GM04504 (cell line): Measurements from ENCODE around the gene UPF3B.
A peak's percentile ranks its signal among the peaks of the same experiment; 100 is the strongest.
"Not testable (repeated sequence)": the region's sequence is repeated elsewhere in the genome, so short reads cannot be mapped to it uniquely, and the experiment has no call there.

ENCODE experiments used
- DNase-seq: peaks from one replicate; pipeline ENCODE4 v3.0.0-alpha.2; 2012; ENCODE audit warnings: low read depth

Gene UPF3B

DNA sequence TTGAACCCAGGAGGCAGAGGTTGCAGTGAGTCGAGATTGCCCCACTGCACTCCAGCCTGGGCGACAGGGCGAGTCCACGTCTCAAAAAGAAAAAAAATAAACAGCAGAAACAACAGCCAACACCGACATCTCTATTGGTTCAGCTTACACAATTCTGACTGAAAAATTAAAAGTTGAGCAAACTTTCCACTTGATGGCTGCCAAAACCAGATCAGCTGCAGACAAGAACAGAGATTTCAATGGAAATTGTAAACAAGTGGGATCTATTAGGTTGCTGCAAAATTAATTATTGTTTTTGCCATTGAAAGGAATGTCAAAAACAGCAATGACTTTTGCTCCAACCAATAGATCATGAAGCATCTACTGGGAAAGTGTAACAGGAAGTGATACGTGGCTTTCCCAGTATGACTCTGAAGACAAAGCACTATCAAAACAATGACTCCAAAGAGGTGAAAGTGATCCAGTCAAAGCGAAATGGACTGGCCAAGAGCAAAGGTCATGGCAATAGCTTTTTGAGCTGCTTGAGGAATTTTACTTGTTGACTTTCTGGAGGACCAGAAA is 26.3 kb downstream of the UPF3B start:
- no peak for DNase-seq

DNA sequence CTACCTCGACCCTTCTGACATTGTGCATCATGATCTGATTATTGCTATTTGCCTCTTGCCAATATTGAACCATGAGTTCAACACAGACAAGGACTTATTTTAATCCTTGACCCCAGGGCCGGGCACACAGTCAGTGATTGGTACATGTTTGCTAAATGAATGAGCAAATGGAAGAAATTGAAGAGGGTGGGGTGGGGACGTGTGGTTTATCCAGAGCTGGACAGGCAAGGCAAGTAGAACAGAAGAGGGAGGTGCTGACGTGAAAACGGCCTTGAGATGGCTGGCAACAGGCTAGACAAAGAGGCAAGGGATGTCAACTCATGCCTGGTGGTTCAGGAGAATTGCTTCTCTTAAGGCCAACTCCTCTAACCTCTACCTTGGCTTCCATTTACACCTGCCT is 28.5 kb downstream of the UPF3B start:
- not testable (repeated sequence) for DNase-seq

GRCh38 chrX:119821703-119822102 is 31.1 kb downstream of the UPF3B start:
- not testable (repeated sequence) for DNase-seq

DNA sequence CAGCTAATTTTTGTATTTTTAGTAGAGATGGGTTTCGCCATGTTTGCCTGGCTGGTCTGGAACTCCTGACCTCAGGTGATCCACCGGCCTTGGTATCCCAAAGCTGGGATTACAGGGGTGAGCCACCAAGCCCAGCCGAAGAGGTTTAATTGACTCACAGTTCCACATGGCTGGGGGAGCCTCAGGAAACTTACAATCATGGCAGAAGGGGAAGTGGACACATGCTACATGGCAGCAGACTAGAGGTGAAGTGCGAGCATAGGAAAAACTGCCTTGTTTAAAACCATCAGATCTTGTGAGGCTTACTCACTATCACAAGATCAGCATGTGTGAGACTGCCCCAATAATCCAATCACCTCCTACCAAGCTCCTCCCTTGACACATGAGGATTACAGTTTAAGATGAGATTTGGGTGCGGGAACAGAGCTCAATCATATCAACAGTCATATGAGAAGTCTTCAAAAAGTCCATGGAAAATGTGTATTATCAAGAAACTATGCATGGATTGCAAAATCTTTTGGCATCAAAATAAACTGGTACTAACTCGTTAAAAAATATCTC is 35.6 kb downstream of the UPF3B start:
- DNase-seq = no peak

DNA sequence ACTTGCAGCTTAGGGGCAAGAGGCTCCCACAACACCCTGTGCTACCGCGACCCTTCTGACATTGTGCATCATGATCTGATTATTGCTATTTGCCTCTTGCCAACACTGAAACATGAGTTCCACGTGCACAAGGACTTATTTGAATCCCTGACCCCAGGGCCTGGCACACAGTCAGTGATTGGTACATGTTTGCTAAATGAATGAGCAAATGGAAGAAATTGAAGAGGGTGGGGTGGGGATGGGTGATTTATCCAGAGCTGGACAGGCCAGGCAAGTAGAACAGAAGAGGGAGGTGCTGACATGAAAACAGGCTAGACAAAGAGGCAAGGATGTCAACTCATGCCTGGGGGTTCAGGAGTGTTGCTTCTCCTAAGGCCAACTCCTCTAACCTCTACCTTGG is 36.5 kb downstream of the UPF3B start:
- no peak for DNase-seq

DNA sequence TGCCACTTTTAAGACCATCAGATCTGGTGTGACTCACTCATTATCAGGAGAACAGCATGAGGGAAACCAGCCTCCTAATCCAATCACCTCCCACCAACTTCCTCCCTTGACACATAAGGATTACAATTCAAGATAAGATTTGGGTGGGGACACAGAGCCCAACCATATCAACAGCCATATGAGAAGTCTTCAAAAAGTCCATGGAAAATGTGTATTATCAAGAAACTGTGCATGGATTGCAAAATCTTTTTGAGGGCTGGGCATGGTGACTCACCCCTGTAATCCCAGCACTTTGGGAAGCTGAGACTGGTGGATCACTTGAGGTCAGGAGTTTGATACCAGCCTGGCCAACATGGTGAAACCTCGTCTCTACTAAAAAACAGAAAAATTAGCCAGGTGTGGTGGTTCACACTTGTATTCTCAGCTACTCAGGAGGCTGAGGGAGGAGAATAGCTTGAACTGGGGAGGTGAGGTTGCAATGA is 43.5 kb downstream of the UPF3B start:
- no peak for DNase-seq

DNA sequence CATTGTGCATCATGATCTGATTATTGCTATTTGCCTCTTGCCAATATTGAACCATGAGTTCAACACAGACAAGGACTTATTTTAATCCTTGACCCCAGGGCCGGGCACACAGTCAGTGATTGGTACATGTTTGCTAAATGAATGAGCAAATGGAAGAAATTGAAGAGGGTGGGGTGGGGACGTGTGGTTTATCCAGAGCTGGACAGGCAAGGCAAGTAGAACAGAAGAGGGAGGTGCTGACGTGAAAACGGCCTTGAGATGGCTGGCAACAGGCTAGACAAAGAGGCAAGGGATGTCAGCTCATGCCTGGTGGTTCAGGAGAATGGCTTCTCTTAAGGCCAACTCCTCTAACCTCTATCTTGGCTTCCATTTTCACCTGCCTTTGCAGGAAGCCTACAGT is 44.3 kb downstream of the UPF3B start:
- DNase-seq = not testable (repeated sequence)

DNA sequence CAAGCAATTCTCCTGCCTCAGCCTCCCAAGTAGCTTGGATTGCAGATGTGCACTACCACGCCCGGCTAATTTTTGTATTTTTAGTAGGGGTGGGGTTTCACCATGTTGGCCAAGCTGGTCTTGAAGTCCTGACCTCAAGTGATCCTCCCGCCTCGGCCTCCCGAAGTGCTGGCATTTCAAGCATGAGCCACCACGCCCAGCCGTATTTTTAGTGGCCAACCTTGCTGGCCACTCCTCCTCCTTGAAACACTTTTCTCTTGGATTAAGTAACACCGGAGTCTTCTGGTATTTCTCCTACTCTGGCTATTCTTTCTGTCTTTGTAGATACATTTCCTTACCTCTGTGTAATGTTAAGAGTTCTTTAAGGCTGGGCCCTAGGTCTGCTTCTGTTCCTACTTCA is 50.2 kb downstream of the UPF3B start:
- DNase-seq = no peak

- DNase-seq = no peak
These were observed 51.2 kb downstream of the UPF3B start for GRCh38 chrX:119801253-119802221.

- DNase-seq = peak; percentile 70
These were observed 61.1 kb downstream of the UPF3B start, which contains the start of gene RPL39 for GRCh38 chrX:119791437-119792231. Gene RPL39, minus strand, starts transcription at chrX:119791630. Its CDS starts 54 bp downstream, at chrX:119791576.

DNA sequence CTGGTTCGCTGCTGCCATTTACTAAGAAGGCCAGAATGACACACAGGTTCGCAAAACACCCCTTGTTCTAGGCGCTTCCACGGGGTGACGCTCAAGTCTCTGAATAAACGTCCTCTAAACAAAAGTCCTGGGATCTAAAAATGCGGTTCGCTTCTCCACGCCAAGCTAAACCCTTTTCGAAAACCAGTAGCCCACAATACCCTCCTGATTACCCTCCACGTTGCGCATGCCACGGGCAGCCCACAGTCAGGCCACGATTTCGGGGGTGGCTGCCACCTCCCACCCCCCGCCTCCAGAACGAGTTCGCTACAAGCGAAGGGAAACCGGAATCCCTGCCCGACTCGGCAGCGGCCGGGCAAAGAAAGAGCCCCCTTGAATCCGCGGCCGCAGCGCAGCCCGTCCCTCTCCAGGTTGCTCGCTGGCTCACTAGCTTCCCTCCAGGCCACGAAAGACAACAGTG is 61.8 kb downstream of the UPF3B start:
- DNase-seq = peak; percentile 9

- no peak for DNase-seq
These were observed 67.9 kb downstream of the UPF3B start for GRCh38 chrX:119784747-119785446.
